Measurements from ENCODE around the gene HGD. TPM values are rescaled to one million over a fixed set of nuclear protein-coding genes. Genes with fewer than 3 reads are reported as not detected.

Gene HGD
- total RNA-seq, 1 experiment from 2014 or later: 1.5 TPM

DNA sequence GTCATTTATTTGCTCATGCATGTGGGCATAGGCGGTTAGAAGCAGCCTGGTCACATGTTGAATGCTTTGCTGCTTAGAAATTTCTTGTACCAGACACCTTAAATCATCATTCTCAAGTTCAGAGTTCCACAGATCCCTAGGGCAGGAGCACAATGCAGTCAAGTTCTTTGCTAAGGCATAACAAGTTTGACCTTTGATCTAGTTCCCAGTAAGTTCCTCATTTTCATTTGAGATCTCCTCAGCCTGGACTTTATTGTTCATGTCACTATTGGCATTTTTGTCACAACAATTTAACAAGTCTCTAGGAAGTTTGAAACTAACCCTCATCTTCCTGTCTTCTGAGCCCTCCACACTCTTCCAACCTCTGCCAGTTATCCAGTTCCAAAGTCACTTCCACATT is 22.8 kb downstream of the HGD start:
- ATAC-seq: no peak
- Mint-ChIP-seq H3K4me3 (no peak overlapping the region), H3K27ac (no peak overlapping the region), H3K36me3 (peaks cover 27% of the 10 kb centered on the region), H3K9me3 (peaks cover 48% of the 10 kb centered on the region), H3K4me1 (no peaks in the 10 kb centered on the region), H3K27me3 (ENCODE audit: low read depth) (peaks cover 3% of the 10 kb centered on the region; the same call in 1 of the 2 replicates)
- no peak for DNase-seq (ENCODE audit: low spot score)
- TF ChIP-seq ZNF263 (CRISPR knock-in tag; IDR thresholded peaks at IDR 0.05; ENCODE audit: low read depth): no peak
- TF ChIP-seq TEAD1 (CRISPR knock-in tag; IDR thresholded peaks at IDR 0.05): no peak
- no peak for TF ChIP-seq ZNF121 (CRISPR knock-in tag; IDR thresholded peaks at IDR 0.05)
- TF ChIP-seq CREB1 (CRISPR knock-in tag; IDR thresholded peaks at IDR 0.05): no peak
- TF ChIP-seq, protein P1, sequence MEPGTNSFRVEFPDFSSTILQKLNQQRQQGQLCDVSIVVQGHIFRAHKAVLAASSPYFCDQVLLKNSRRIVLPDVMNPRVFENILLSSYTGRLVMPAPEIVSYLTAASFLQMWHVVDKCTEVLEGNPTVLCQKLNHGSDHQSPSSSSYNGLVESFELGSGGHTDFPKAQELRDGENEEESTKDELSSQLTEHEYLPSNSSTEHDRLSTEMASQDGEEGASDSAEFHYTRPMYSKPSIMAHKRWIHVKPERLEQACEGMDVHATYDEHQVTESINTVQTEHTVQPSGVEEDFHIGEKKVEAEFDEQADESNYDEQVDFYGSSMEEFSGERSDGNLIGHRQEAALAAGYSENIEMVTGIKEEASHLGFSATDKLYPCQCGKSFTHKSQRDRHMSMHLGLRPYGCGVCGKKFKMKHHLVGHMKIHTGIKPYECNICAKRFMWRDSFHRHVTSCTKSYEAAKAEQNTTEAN (CRISPR knock-in tag; IDR thresholded peaks at IDR 0.05): no peak
- CTCF ChIA-PET: no interaction called here
- POLR2A ChIA-PET: no interaction called here

DNA sequence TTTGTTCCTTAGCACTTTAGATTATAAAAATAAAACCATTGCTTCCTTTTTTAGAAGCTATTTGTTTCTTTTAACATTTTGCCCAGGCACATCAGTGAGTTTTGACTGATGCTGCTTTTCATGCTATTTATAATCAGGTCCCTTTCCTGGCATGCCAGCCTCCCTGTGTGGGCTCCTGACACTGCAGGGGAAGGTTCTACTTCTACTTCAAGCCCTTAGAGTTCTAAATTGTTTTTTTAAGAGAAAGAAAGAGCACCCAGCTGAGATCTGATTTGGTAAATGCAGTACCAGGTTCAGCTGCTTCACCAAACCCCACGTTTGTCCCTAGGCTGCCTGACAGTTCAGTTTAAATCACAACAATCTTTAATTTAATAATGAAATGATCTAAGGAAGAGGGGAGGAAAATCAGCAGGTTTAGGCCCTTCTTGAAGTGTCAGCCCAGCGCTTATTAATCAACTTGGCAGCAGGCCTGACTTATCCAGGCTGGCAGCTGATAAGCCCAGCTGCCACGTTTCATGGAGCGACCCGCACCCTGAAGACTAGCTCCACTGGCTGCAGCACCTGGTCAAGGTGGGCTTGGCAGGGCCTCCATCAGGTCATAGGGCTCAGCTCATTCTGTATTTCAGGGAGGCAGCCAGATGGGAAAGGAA is 29.0 kb downstream of the HGD start:
- DNase-seq (ENCODE audit: low spot score) (no peak), ATAC-seq (no peak)
- H3K4me3 Mint-ChIP-seq: no peak overlapping the region
- peaks cover 10% of the 10 kb centered on the region for H3K36me3 Mint-ChIP-seq
- H3K4me1 Mint-ChIP-seq: no peaks in the 10 kb centered on the region
- no peak for TF ChIP-seq SOX15 (CRISPR knock-in tag; IDR thresholded peaks at IDR 0.05)
- no peak for TF ChIP-seq CREB1 (CRISPR knock-in tag; IDR thresholded peaks at IDR 0.05)
- TF ChIP-seq ETV6 (CRISPR knock-in tag; IDR thresholded peaks at IDR 0.05): no peak
- TF ChIP-seq NR2C2 (CRISPR knock-in tag; IDR thresholded peaks at IDR 0.05): no peak
- peaks cover 12% of the 10 kb centered on the region for H3K9me3 Mint-ChIP-seq
- H3K27me3 Mint-ChIP-seq (ENCODE audit: low read depth): peaks cover 3% of the 10 kb centered on the region; the same call in 1 of the 2 replicates
- no peak overlapping the region for H3K27ac Mint-ChIP-seq
- ChIA-PET CTCF (interaction anchor here (1.3 kb wide), 1 partner anchor 86 kb away, joined by 3 read pairs; no protein-coding TSS in a partner anchor), POLR2A (no interaction called here)

DNA sequence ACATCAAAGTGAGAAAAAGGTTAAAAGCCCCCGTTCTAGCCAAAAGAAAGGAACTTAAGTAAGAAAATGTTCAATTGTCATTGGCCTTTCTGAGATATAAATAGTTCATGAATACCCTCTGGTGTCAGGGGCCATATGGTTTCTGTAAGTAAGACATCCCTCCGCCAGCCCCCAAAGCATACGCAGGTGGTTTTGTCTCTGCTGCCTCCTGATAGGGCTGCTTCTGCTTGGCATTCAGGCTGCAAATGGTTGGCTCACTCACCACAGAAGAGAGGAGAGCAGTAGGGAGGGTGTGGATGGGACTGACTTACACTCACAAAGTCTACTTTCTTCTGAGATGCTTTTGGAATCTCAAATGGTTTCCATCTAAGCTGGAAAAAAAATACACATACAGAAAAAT is 29.8 kb downstream of the HGD start:
- ChIA-PET CTCF (interaction anchor here (1.3 kb wide), 1 partner anchor 85 kb away, joined by 3 read pairs; no protein-coding TSS in a partner anchor), POLR2A (no interaction called here)
- Mint-ChIP-seq H3K4me1 (no peaks in the 10 kb centered on the region), H3K36me3 (peaks cover 3% of the 10 kb centered on the region), H3K9me3 (peaks cover 5% of the 10 kb centered on the region), H3K27me3 (ENCODE audit: low read depth) (peaks cover 3% of the 10 kb centered on the region; the same call in 1 of the 2 replicates), H3K4me3 (no peak overlapping the region), H3K27ac (no peak overlapping the region)
- ATAC-seq: no peak; the same call in 1 of the 2 replicates
- DNase-seq (ENCODE audit: low spot score): no peak
- TF ChIP-seq CBFB (CRISPR knock-in tag; IDR thresholded peaks at IDR 0.05; ENCODE audit: low read depth) (no peak), FOXJ3 (CRISPR knock-in tag; IDR thresholded peaks at IDR 0.05; ENCODE audit: borderline replicate concordance) (no peak), IRF2 (CRISPR knock-in tag; IDR thresholded peaks at IDR 0.05; ENCODE audit: borderline replicate concordance, low read depth) (no peak), NR1H2 (CRISPR knock-in tag; IDR thresholded peaks at IDR 0.05) (no peak), ZNF263 (CRISPR knock-in tag; IDR thresholded peaks at IDR 0.05; ENCODE audit: low read depth) (no peak), ZBTB21 (CRISPR knock-in tag; IDR thresholded peaks at IDR 0.05; ENCODE audit: borderline replicate concordance) (no peak), EMX1 (CRISPR knock-in tag; IDR thresholded peaks at IDR 0.05) (no peak), MYBL2 (CRISPR knock-in tag; IDR thresholded peaks at IDR 0.05) (no peak)
- TF ChIP-seq, protein P2, sequence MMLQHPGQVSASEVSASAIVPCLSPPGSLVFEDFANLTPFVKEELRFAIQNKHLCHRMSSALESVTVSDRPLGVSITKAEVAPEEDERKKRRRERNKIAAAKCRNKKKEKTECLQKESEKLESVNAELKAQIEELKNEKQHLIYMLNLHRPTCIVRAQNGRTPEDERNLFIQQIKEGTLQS (CRISPR knock-in tag; conservative IDR thresholded peaks at IDR 0.05): no peak
- TF ChIP-seq, protein P3, sequence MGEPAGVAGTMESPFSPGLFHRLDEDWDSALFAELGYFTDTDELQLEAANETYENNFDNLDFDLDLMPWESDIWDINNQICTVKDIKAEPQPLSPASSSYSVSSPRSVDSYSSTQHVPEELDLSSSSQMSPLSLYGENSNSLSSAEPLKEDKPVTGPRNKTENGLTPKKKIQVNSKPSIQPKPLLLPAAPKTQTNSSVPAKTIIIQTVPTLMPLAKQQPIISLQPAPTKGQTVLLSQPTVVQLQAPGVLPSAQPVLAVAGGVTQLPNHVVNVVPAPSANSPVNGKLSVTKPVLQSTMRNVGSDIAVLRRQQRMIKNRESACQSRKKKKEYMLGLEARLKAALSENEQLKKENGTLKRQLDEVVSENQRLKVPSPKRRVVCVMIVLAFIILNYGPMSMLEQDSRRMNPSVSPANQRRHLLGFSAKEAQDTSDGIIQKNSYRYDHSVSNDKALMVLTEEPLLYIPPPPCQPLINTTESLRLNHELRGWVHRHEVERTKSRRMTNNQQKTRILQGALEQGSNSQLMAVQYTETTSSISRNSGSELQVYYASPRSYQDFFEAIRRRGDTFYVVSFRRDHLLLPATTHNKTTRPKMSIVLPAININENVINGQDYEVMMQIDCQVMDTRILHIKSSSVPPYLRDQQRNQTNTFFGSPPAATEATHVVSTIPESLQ (CRISPR knock-in tag; IDR thresholded peaks at IDR 0.05): no peak
- TF ChIP-seq, protein P4, sequence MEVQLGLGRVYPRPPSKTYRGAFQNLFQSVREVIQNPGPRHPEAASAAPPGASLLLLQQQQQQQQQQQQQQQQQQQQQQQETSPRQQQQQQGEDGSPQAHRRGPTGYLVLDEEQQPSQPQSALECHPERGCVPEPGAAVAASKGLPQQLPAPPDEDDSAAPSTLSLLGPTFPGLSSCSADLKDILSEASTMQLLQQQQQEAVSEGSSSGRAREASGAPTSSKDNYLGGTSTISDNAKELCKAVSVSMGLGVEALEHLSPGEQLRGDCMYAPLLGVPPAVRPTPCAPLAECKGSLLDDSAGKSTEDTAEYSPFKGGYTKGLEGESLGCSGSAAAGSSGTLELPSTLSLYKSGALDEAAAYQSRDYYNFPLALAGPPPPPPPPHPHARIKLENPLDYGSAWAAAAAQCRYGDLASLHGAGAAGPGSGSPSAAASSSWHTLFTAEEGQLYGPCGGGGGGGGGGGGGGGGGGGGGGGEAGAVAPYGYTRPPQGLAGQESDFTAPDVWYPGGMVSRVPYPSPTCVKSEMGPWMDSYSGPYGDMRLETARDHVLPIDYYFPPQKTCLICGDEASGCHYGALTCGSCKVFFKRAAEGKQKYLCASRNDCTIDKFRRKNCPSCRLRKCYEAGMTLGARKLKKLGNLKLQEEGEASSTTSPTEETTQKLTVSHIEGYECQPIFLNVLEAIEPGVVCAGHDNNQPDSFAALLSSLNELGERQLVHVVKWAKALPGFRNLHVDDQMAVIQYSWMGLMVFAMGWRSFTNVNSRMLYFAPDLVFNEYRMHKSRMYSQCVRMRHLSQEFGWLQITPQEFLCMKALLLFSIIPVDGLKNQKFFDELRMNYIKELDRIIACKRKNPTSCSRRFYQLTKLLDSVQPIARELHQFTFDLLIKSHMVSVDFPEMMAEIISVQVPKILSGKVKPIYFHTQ (CRISPR knock-in tag; IDR thresholded peaks at IDR 0.05): no peak
- TF ChIP-seq, protein P5, sequence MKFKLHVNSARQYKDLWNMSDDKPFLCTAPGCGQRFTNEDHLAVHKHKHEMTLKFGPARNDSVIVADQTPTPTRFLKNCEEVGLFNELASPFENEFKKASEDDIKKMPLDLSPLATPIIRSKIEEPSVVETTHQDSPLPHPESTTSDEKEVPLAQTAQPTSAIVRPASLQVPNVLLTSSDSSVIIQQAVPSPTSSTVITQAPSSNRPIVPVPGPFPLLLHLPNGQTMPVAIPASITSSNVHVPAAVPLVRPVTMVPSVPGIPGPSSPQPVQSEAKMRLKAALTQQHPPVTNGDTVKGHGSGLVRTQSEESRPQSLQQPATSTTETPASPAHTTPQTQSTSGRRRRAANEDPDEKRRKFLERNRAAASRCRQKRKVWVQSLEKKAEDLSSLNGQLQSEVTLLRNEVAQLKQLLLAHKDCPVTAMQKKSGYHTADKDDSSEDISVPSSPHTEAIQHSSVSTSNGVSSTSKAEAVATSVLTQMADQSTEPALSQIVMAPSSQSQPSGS (CRISPR knock-in tag; IDR thresholded peaks at IDR 0.05; ENCODE audit: borderline replicate concordance, low read depth): no peak
- TF ChIP-seq, protein P6, sequence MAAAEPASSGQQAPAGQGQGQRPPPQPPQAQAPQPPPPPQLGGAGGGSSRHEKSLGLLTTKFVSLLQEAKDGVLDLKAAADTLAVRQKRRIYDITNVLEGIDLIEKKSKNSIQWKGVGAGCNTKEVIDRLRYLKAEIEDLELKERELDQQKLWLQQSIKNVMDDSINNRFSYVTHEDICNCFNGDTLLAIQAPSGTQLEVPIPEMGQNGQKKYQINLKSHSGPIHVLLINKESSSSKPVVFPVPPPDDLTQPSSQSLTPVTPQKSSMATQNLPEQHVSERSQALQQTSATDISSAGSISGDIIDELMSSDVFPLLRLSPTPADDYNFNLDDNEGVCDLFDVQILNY (CRISPR knock-in tag; IDR thresholded peaks at IDR 0.05): no peak

Measured in WTC11 (cell line).